WI38 (cell line): ENCODE results near the gene CCDC192.
"Not testable (repeated sequence)": the region's sequence is repeated elsewhere in the genome, so short reads cannot be mapped to it uniquely, and the experiment has no call there.

Experiments
- H3K4me3 ChIP-seq: 2 replicates; pipeline ENCODE4 v1.5.1; 2011; ENCODE audit warnings: low read depth, mild to moderate bottlenecking, control low read depth, low read length
- TF ChIP-seq, protein P1 (sequence below): IDR thresholded peaks from 2 replicates; pipeline ENCODE4 v1.5.1; 2012; ENCODE audit warnings: low read depth, mild to moderate bottlenecking, control low read depth, low read length

The CCDC192 gene

DNA sequence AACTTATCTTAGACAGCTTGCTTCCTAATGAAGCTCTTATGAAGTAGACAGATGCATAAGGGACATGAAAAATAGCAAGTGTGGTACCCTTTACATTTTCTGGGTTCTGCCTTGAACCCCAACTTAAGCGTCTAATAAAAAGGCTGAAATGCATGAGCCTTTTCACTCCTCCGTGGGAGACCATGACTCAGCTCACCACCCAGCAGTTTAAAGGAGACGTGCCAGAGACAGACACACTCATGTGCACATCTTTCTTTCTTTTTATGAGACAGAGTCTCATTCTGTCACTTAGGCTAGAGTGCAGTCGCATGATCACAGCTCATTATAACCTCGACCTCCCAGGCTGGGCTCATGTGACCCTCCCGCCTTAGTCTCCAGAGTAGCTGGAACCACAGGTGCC is 32.0 kb upstream of the CCDC192 start:
- H3K4me3 ChIP-seq = no peak overlapping the region
- TF ChIP-seq, protein P1, sequence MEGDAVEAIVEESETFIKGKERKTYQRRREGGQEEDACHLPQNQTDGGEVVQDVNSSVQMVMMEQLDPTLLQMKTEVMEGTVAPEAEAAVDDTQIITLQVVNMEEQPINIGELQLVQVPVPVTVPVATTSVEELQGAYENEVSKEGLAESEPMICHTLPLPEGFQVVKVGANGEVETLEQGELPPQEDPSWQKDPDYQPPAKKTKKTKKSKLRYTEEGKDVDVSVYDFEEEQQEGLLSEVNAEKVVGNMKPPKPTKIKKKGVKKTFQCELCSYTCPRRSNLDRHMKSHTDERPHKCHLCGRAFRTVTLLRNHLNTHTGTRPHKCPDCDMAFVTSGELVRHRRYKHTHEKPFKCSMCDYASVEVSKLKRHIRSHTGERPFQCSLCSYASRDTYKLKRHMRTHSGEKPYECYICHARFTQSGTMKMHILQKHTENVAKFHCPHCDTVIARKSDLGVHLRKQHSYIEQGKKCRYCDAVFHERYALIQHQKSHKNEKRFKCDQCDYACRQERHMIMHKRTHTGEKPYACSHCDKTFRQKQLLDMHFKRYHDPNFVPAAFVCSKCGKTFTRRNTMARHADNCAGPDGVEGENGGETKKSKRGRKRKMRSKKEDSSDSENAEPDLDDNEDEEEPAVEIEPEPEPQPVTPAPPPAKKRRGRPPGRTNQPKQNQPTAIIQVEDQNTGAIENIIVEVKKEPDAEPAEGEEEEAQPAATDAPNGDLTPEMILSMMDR = no peak

DNA sequence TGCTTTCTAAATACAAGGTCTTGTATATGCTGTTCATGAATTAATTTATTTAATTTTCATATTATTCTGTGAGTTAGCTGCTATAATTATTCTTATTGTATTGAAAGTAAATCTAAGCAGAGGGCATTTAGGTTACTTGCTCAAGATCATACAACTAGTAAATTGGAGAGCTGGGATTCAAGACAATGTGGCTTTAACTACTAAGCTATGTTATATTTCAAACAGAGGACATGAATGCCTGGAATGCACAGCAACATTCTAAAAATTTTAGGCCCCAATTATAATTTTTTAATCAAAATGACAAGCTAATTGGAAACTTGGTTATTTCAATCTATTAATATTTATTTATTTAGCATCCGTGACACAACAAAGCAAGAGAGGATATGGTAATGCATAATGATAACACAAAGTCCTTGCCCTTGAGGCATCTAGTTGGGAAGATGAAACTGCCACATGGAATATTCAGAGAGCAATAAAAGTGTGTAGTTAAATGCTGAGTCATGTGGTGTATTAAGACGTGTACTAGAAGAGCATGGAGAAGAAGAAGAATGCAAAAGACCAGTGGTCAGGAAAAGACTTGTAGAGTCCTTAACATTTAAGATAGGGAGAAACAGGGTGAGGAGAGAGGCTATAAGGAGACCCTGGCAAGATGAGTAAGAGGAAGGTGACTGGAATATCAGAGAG is 29.9 kb upstream of the CCDC192 start:
- no peak overlapping the region for H3K4me3 ChIP-seq
- TF ChIP-seq, protein P1 = no peak

DNA sequence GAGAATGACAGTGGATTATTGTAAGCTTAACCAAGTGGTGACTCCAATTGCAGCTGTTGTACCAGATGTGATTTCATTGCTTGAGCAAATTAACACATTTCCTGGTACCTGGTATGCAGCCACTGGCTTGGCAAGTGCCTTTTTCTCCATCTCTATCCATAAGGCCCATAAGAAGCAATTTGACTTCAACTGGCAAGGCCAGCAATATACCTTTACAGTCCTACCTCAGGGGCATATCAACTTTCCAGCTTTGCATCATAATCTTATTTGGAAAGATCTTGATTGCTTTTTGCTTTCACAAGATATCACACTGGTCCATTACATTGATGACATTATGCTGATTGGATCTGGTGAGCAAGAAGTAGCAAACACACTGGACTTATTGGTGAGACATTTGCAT is 26.2 kb upstream of the CCDC192 start:
- not testable (repeated sequence) for H3K4me3 ChIP-seq

DNA sequence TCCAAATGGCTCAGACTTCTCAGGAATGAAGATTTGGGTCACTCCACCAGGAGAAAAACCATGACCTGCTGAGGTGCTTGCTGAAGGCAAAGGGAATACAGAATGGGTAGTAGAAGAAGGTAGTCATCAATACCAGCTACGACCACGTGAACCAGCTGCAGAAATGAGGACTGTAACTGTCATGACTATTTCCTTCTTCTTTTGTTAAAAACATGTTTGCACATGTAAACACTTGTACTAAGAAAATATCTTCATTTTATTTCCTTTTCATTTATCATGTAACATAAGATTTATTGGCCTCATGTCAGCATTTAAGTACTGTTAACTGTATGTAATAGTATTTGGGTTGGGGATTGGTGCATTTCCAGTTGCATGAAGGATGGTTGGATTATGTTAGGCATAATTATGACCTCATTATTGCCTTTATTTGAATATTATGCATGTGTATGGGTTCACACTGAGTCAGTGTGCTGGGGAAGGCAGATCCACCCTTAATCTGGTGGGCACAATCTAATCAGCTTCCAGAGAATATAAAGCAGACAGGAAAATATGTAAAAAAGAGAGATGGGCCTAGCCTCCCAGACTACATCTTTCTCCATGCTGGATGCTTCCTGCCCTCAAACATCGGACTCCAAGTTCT is 23.4 kb upstream of the CCDC192 start:
- H3K4me3 ChIP-seq = not testable (repeated sequence)

DNA sequence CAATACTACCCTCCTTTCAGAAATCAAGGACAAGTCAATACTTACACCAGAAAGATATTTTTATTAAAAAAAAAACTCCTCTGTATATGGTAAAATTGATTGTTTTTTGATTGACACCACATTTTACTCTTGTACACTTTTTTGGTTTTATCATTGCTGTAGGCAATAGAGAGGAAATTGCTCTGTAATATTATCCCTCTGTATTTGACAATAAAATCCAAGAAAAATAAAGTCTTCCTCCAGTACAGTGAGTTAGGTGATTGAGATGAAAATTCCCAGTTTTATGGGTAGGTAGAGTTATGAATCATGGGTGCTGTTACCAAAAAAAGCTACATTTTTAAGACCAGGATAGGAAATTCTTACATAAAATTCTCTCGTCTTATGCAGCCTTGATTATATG is 22.6 kb upstream of the CCDC192 start:
- H3K4me3 ChIP-seq = no peak overlapping the region
- TF ChIP-seq, protein P1 = no peak

DNA sequence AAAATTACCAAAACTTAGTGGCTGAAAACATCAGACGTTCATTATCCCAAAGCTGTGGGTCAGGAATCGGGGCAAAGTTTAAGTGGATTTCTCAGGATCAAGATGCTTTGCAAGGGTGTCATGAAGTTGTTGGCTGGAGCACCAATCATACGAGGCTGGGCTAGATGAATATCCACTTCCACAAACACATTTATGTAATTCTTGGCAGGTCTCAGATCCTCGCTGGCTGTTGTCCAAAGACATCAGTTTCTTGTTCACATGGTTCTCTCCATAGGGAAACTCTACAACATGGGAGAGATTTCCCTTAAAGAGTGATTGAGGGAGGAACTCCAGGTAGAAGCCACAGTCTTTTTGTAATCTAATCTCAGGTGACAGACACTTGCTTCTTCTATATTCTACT is 20.2 kb upstream of the CCDC192 start:
- TF ChIP-seq, protein P1 = no peak
- no peak overlapping the region for H3K4me3 ChIP-seq

DNA sequence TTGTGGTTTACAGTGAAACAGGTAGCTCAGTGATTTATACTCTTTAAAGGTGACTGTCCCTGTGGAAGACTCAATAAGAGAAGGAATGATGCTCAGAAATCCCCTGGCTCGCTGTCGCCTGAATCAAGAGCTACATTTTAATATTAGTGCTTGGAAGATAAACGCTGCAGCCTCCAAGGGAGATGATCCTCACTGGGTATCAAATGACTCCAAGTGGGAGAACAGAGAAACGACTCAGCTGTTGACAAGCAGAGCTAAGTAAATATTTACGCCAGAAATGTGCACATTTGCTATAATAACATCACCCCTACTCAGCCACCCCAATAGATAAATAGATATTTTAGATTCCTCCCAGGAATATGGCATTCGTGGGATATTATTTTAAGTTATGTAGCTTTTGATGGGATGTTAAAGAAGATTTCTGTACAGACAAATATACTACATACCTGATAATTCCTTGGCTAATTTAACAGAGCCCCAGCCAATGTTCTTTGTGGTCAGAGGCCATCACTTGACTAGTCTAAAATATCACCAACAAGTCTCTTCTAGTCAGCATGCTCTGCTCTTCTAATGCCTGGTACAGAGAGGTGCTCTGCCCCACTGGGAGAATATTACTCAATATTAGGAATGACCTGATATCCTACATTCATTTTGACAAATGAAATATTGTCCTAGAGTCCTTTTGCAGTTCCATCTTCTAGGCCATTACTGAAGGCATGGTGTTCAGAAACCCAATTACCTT is 18.3 kb upstream of the CCDC192 start:
- TF ChIP-seq, protein P1 = no peak
- no peak overlapping the region for H3K4me3 ChIP-seq

DNA sequence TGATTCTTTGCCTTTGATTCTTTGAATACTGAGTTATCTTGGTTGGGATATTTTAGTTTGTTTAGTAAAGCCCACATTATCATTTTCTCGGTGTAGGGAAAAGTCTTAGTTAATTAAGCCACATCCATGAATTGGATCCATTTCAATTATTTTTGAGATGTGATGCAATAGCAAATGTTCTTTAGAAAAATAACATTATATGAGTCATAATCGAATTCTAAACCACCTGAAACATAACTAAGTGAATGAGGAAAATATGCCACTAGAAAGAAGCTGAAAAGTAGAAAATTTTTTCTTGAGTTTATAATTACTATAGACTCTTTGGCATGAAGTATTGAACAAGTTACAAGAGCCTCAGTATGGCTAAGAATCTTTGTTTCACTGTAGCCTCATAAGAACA is 17.5 kb upstream of the CCDC192 start:
- no peak overlapping the region for H3K4me3 ChIP-seq

More for the DNA sequence above, 17.5 kb upstream of the CCDC192 start:
- TF ChIP-seq, protein P1 = no peak
